K562 (cell line): ENCODE data around the gene KBTBD13. TPM values are rescaled to one million over a fixed set of nuclear protein-coding genes. Genes with fewer than 3 reads are reported as not detected.

Experiments
- ATAC-seq: fragments of 200-7000 bp; cut with Tn5 transposase; 3 replicates; pipeline ENCODE4 v1.9.1; 2020; ENCODE audit warnings: moderate library complexity
- BruUV-seq: library from RNA; stranded (reverse); fragments of 400-500 nt; replicated peaks from 2 replicates; lab custom pipeline; 2021; lab: Mats Ljungman, UMichigan
- CTCF ChIA-PET: fragments of 300-600 bp; formaldehyde crosslinking; extraction: SDS; loops from one replicate; lab custom pipeline; 2021; ENCODE audit warnings: low intra/inter-chr PET ratio; lab: Yijun Ruan, JAX
- POLR2A ChIA-PET: fragments of 300-600, 350-650 bp; sonication (Branson Sonifier 250); formaldehyde crosslinking; extraction: SDS; loops from one replicate; lab custom pipeline; 2021; ENCODE audit warnings: antibody characterized with exemption, inconsistent platforms; lab: Yijun Ruan, JAX
- DNase-seq, 4 experiments: peaks; one replicate each; pipeline versions ENCODE4 v3.0.0 to v3.0.0-alpha.2; 2011 to 2018; ENCODE audit warnings: low spot score in 3 of 4, mixed read lengths in 3 of 4; ENCODE audit errors: extremely low read depth in 1 of 4
- FAIRE-seq: peaks from 2 replicates; lab custom pipeline; 2011; peaks lifted over from hg19 to GRCh38; lab: Jason Lieb, UNC
- H2AFZ ChIP-seq: 2 replicates; pipeline ENCODE4 v1.6.0; 2011; ENCODE audit warnings: low read depth, low read length, control low read depth, inconsistent platforms
- H3K27ac ChIP-seq: fragments of 200-600 bp; 3 replicates; pipeline ENCODE4 v1.8.0; 2011; ENCODE audit warnings: low read depth, mild to moderate bottlenecking, control low read depth, inconsistent platforms, low read length, moderate library complexity, mixed read lengths; ENCODE audit errors: extremely low read depth
- H3K27me3 ChIP-seq, 2 experiments: fragments of 300-600 bp in 1 of 2; 2 replicates in 1 of 2; 3 replicates in 1 of 2; pipeline versions ENCODE4 v1.6.0 to v1.8.0; 2011; ENCODE audit warnings: inconsistent platforms in 2 of 2, low read length in 2 of 2, mild to moderate bottlenecking in 1 of 2, mixed read lengths in 1 of 2, moderate library complexity in 1 of 2; ENCODE audit not compliant: control insufficient read depth in 2 of 2, insufficient read depth in 2 of 2
- H3K36me3 ChIP-seq: fragments of 300-600 bp; 3 replicates; pipeline ENCODE4 v1.8.0; 2011; ENCODE audit warnings: mild to moderate bottlenecking, low read length, inconsistent platforms; ENCODE audit not compliant: control insufficient read depth, insufficient read depth
- H3K4me1 ChIP-seq, 2 experiments: fragments of 200-600 bp in 1 of 2; replicated peaks in 1 of 2; 2 replicates in 1 of 2; 3 replicates in 1 of 2; pipeline versions ENCODE4 v1.5.1 to v1.8.0; 2011; ENCODE audit warnings: inconsistent platforms in 2 of 2, low read length in 2 of 2, mild to moderate bottlenecking in 1 of 2, mixed read lengths in 1 of 2, moderate library complexity in 1 of 2; ENCODE audit not compliant: control insufficient read depth in 2 of 2, insufficient read depth in 2 of 2
- H3K4me2 ChIP-seq: 2 replicates; pipeline ENCODE4 v1.6.1; 2011; ENCODE audit warnings: low read length, control low read depth, inconsistent platforms, mixed read lengths; ENCODE audit not compliant: insufficient read depth
- H3K4me3 ChIP-seq: fragments of 200-600 bp; sonication (generic), shearing (Covaris generic); 2 replicates; pipeline ENCODE4 v1.5.1; 2016; ENCODE audit warnings: control low read depth, inconsistent platforms
- H3K79me2 ChIP-seq: fragments of 200-600 bp; 3 replicates; pipeline ENCODE4 v1.8.0; 2011; ENCODE audit warnings: low read length, inconsistent platforms; ENCODE audit not compliant: control insufficient read depth, insufficient read depth
- H3K9ac ChIP-seq, 2 experiments: 2 replicates each; pipeline versions ENCODE4 v1.6.0 to v1.6.1; 2011; ENCODE audit warnings: low read depth in 2 of 2, low read length in 2 of 2, control low read depth in 1 of 2, inconsistent platforms in 1 of 2, mild to moderate bottlenecking in 1 of 2, mixed read lengths in 1 of 2; ENCODE audit not compliant: insufficient read depth in 1 of 2
- H3K9me1 ChIP-seq: one replicate; pipeline ENCODE4 v1.6.0; 2011; ENCODE audit warnings: inconsistent platforms, mild to moderate bottlenecking, low read length, moderate library complexity; ENCODE audit not compliant: control insufficient read depth, insufficient read depth
- H3K9me3 ChIP-seq: replicated peaks from 2 replicates; pipeline ENCODE4 v1.5.1; 2011; ENCODE audit warnings: low read depth, low read length, inconsistent platforms; ENCODE audit not compliant: control insufficient read depth, insufficient read depth
- H4K20me1 ChIP-seq: replicated peaks from 2 replicates; pipeline ENCODE4 v1.6.1; 2011; ENCODE audit warnings: low read length, inconsistent platforms, mixed read lengths; ENCODE audit not compliant: control insufficient read depth, insufficient read depth
- GTF2A2 ChIP-seq: IDR thresholded peaks from 2 replicates; pipeline ENCODE4 v1.6.1; 2016; ENCODE audit warnings: mild to moderate bottlenecking, missing genetic modification characterization, missing compliant biosample characterization
- TSHZ1 ChIP-seq: fragments of 250-450 bp; sonication (Bioruptor Pico); IDR thresholded peaks from 2 replicates; pipeline ENCODE4 v1.4.0; 2020; ENCODE audit warnings: mild to moderate bottlenecking, moderate library complexity
- ZNF436 ChIP-seq: fragments of 250-450, 450-650 bp; sonication (Bioruptor Pico); formaldehyde crosslinking; IDR thresholded peaks from 2 replicates; pipeline ENCODE4 v1.7.0; 2020; ENCODE audit warnings: mild to moderate bottlenecking
- WGBS: fragments of 100-300 bp; shearing (Covaris generic); methylation state at CpG from one replicate; pipeline ENCODE4 v1.1.6; 2016; ENCODE audit warnings: low coverage, mixed read lengths; ENCODE audit not compliant: insufficient coverage; ENCODE audit errors: missing lambda C conversion rate; 5-methylcytosine and 5-hydroxymethylcytosine counted together
- in situ Hi-C: fragments of 300-500 bp; cut with MboI; formaldehyde crosslinking; loops from 4 replicates; pipeline ENCODE4 v1.15.0; 2018; ENCODE audit warnings: inconsistent platforms, mixed read lengths
- intact Hi-C: fragments of 100-400 bp; cut with micrococcal nuclease; formaldehyde crosslinking; loops from 2 replicates; pipeline ENCODE4 v1.14.2; 2022
- polyA plus RNA-seq, 8 experiments: library from polyadenylated mRNA; depleted of rRNA in 4 of 8; stranded (reverse) in 5 of 8; unstranded in 3 of 8; fragments of >200 nt; fragmentation: Nextera tagmentation in 2 of 8; fragmentation: Illumina TruSeq in 1 of 8; extraction: Ambion mirVana in 2 of 8; extraction: Trizol in 1 of 8; gene quantifications; 2 replicates each; pipeline versions ENCODE4 v1.2.1 to v1.2.3, GENCODE V29; 2011 to 2014; ENCODE audit warnings: inconsistent platforms in 1 of 8, missing spikeins in 1 of 8
- total RNA-seq, 7 experiments: library from RNA; depleted of rRNA in 6 of 7; stranded (reverse); fragments of >200 nt in 6 of 7; fragmentation: Illumina TruSeq in 2 of 7; extraction: Trizol in 2 of 7; gene quantifications; 2 replicates each; pipeline versions ENCODE4 v1.2.1 to v1.2.3, GENCODE V29; 2011 to 2021; ENCODE audit warnings: low replicate concordance in 1 of 7

Gene KBTBD13
- total and polyA plus RNA-seq, 9 of the 15 experiments (the other 6 are each of a cell fraction or from before 2014, with no cell fraction given), result 0.07 to 0.13 (median 0.10) TPM; not detected in 3

DNA sequence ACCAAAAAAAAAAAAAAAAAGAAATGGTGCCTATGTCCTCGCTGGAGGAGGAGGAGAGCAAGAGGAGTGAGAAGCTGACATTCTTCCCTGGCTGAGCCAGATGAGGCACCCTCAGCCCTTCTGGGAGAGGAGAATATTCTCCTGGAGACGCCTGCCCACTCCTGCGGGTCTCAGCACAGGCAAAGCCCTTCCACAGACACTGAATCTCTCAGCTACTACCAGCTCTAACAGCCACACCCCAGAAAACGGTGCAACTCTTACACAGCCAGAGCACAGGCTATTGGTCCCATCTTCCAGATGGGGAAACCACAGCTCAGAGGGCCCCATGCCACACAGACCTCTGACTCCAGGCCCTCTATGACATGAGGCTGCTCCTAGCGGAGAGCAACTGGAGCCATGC is 14.5 kb upstream of the KBTBD13 start:
- Histone ChIP-seq H3K27me3 (peaks cover 28 to 61% of the 10 kb centered on the region in 2 experiments), H3K9ac (no peak overlapping the region), H3K9me3 (no peaks in the 10 kb centered on the region), H3K4me2 (no peak overlapping the region), H2AFZ (no peak overlapping the region), H3K9me1 (no peaks in the 10 kb centered on the region), H3K27ac (no peak overlapping the region), H3K4me1 (no peaks in the 10 kb centered on the region), H3K4me3 (no peak overlapping the region), H3K36me3 (no peaks in the 10 kb centered on the region), H4K20me1 (no peaks in the 10 kb centered on the region; the same call in 1 of the 2 replicates), H3K79me2 (no peaks in the 10 kb centered on the region)
- no TSS peak for BruUV-seq
- FAIRE-seq, result no peak
- TF ChIP-seq ZNF436 (CRISPR knock-in tag), result no peak
- WGBS, result 16% methylated on average over 4 of the region's 5 CpGs
- no peak for DNase-seq
- intact Hi-C loops, result no loop called here
- in situ Hi-C loops, result no loop called here
- ChIA-PET CTCF (no interaction called here), POLR2A (interaction anchor here (0.7 to 1.2 kb wide), 2 partner anchors 87 to 243 kb away, joined by 3 to 6 read pairs; partner anchors contain the start of gene RNU5B-1)
- no peak for ATAC-seq

GRCh38 chr15:65062726-65063125 is 13.8 kb upstream of the KBTBD13 start:
- intact Hi-C loops, result no loop called here
- Histone ChIP-seq H3K9me3 (no peaks in the 10 kb centered on the region), H3K36me3 (no peaks in the 10 kb centered on the region), H3K4me1 (peaks cover 0 to 6% of the 10 kb centered on the region in 2 experiments; a peak in 1 of 5 replicates)
- ATAC-seq, result no peak
- TF ChIP-seq TSHZ1 (CRISPR knock-in tag) (no peak), GTF2A2 (tag) (no peak)
- TF ChIP-seq, all 486 proteins: peak for 0
- Histone ChIP-seq H3K79me2 (no peaks in the 10 kb centered on the region), H4K20me1 (no peaks in the 10 kb centered on the region; the same call in 1 of the 2 replicates), H3K27me3 (peaks cover 28 to 68% of the 10 kb centered on the region in 2 experiments), H3K9me1 (no peaks in the 10 kb centered on the region), H3K4me3 (no peak overlapping the region), H3K9ac (no peak overlapping the region), H2AFZ (no peak overlapping the region), H3K4me2 (no peak overlapping the region), H3K27ac (no peak overlapping the region)
- in situ Hi-C loops, result no loop called here
- WGBS, result 4% methylated on average over 5 of the region's 5 CpGs
- BruUV-seq, result no TSS peak
- CTCF ChIA-PET, result no interaction called here
- DNase-seq (no peak), FAIRE-seq (no peak)
- POLR2A ChIA-PET, result interaction anchor here (0.7 to 1.2 kb wide), 2 partner anchors 86 to 242 kb away, joined by 3 to 6 read pairs; partner anchors contain the start of gene RNU5B-1
